H1 (cell line): ENCODE data around the gene GABRG3. TPM values are rescaled to one million over a fixed set of nuclear protein-coding genes. Genes with fewer than 3 reads are reported as not detected.

Experiments used
- CTCF ChIA-PET: fragments of 300-600 bp; sonication (Branson Sonifier 250); formaldehyde crosslinking; loops from one replicate; lab custom pipeline; 2021; ENCODE audit not compliant: partially characterized antibody; lab: Charles Lee
- POLR2A ChIA-PET: fragments of 300-600 bp; sonication (Branson Sonifier 250); formaldehyde crosslinking; loops from one replicate; lab custom pipeline; 2021; ENCODE audit warnings: inconsistent platforms; ENCODE audit not compliant: partially characterized antibody; lab: Charles Lee
- DNase-seq, 2 experiments: peaks; one replicate each; pipeline versions ENCODE4 v3.0.0 to v3.0.0-alpha.2; 2010 to 2022; ENCODE audit warnings: low spot score in 2 of 2, low read depth in 1 of 2, mixed read lengths in 1 of 2
- FAIRE-seq: peaks from 2 replicates; lab custom pipeline; 2011; peaks lifted over from hg19 to GRCh38; lab: Jason Lieb, UNC
- H2AFZ ChIP-seq: 2 replicates; pipeline ENCODE4 v1.8.1; 2012; ENCODE audit warnings: low read length, inconsistent platforms
- H2AK5ac ChIP-seq: 2 replicates; pipeline ENCODE4 v1.6.1; 2013; ENCODE audit warnings: low read depth, low read length
- H2BK120ac ChIP-seq: replicated peaks from 2 replicates; pipeline ENCODE3; 2013; ENCODE audit warnings: low read depth, low read length, inconsistent platforms
- H2BK12ac ChIP-seq: 2 replicates; pipeline ENCODE4 v1.6.1; 2013; ENCODE audit warnings: low read depth, low read length
- H2BK15ac ChIP-seq: 2 replicates; pipeline ENCODE4 v1.6.1; 2013; ENCODE audit warnings: low read length
- H2BK20ac ChIP-seq: 2 replicates; pipeline ENCODE4 v1.6.1; 2013; ENCODE audit warnings: low read length
- H2BK5ac ChIP-seq: 2 replicates; pipeline ENCODE4 v1.6.1; 2013; ENCODE audit warnings: low read depth, low read length
- H3K14ac ChIP-seq: 2 replicates; pipeline ENCODE4 v1.6.1; 2013; ENCODE audit warnings: inconsistent platforms; ENCODE audit not compliant: insufficient read length
- H3K18ac ChIP-seq: 2 replicates; pipeline ENCODE4 v1.6.1; 2013; ENCODE audit warnings: low read length; ENCODE audit errors: extremely low read depth
- H3K23ac ChIP-seq: 2 replicates; pipeline ENCODE4 v1.6.1; 2013; ENCODE audit warnings: inconsistent platforms; ENCODE audit not compliant: insufficient read length
- H3K23me2 ChIP-seq: 2 replicates; pipeline ENCODE4 v1.6.1; 2013; ENCODE audit warnings: low read depth, low read length
- H3K27ac ChIP-seq: 2 replicates; pipeline ENCODE4 v1.6.1; 2011; ENCODE audit warnings: low read depth, low read length, inconsistent platforms
- H3K27me3 ChIP-seq, 4 experiments: replicated peaks in 1 of 4; 1 replicate in 1 of 4; 2 replicates in 3 of 4; pipeline versions ENCODE4 v1.6.1 to v1.8.1; 2011 to 2013; ENCODE audit warnings: low read length in 3 of 4, mild to moderate bottlenecking in 3 of 4, inconsistent platforms in 2 of 4, mixed read lengths in 2 of 4, moderate library complexity in 1 of 4; ENCODE audit not compliant: control insufficient read depth in 3 of 4, insufficient read depth in 3 of 4; ENCODE audit errors: extremely low read depth in 1 of 4
- H3K36me3 ChIP-seq, 4 experiments: 2 replicates each; pipeline versions ENCODE4 v1.6.1 to v1.8.1; 2011 to 2013; ENCODE audit warnings: mild to moderate bottlenecking in 4 of 4, low read length in 3 of 4, moderate library complexity in 2 of 4, control low read depth in 1 of 4, inconsistent platforms in 1 of 4; ENCODE audit not compliant: insufficient read depth in 4 of 4, control insufficient read depth in 2 of 4
- H3K4ac ChIP-seq: replicated peaks from 2 replicates; pipeline ENCODE3; 2013; ENCODE audit warnings: low read length, low read depth, mixed read lengths, inconsistent platforms; ENCODE audit not compliant: insufficient read length
- H3K4me1 ChIP-seq, 4 experiments: replicated peaks in 1 of 4; 1 replicate in 1 of 4; 2 replicates in 3 of 4; pipeline versions ENCODE4 v1.6.1 to v1.8.1; 2011 to 2013; ENCODE audit warnings: low read length in 3 of 4, inconsistent platforms in 2 of 4, mixed read lengths in 1 of 4; ENCODE audit not compliant: insufficient read depth in 4 of 4, control insufficient read depth in 3 of 4
- H3K4me2 ChIP-seq, 2 experiments: 2 replicates each; pipeline versions ENCODE4 v1.6.1 to v1.8.1; 2011 to 2013; ENCODE audit warnings: low read depth in 2 of 2, low read length in 2 of 2, control low read depth in 1 of 2, inconsistent platforms in 1 of 2, mild to moderate bottlenecking in 1 of 2; ENCODE audit not compliant: insufficient read depth in 1 of 2
- H3K4me3 ChIP-seq, 4 experiments: fragments of 200-600, 300-600 bp in 1 of 4; sonication (generic), shearing (Covaris generic), sonication (Bioruptor Twin) in 1 of 4; 2 replicates each; pipeline versions ENCODE4 v1.5.1 to v1.8.1; 2011 to 2016; ENCODE audit warnings: low read length in 4 of 4, low read depth in 3 of 4, control low read depth in 2 of 4, inconsistent platforms in 2 of 4, mild to moderate bottlenecking in 2 of 4, mixed read lengths in 1 of 4, moderate library complexity in 1 of 4; ENCODE audit not compliant: insufficient read depth in 2 of 4; ENCODE audit errors: extremely low read depth in 1 of 4
- H3K56ac ChIP-seq: replicated peaks from 2 replicates; pipeline ENCODE3; 2013; ENCODE audit warnings: low read depth, mild to moderate bottlenecking, mixed read lengths, low read length, inconsistent platforms; ENCODE audit not compliant: insufficient read length
- H3K79me1 ChIP-seq: 2 replicates; pipeline ENCODE4 v1.6.1; 2013; ENCODE audit warnings: low read depth, low read length, control low read depth
- H3K79me2 ChIP-seq, 2 experiments: 2 replicates each; pipeline versions ENCODE4 v1.6.1 to v1.8.1; 2012 to 2013; ENCODE audit warnings: low read length in 2 of 2, mild to moderate bottlenecking in 2 of 2, inconsistent platforms in 1 of 2; ENCODE audit not compliant: insufficient read depth in 2 of 2, control insufficient read depth in 1 of 2
- H3K9ac ChIP-seq, 4 experiments: replicated peaks in 1 of 4; 1 replicate in 1 of 4; 2 replicates in 3 of 4; pipeline versions ENCODE4 v1.6.1 to v1.8.1; 2011 to 2013; ENCODE audit warnings: low read depth in 3 of 4, low read length in 3 of 4, control low read depth in 2 of 4, mild to moderate bottlenecking in 2 of 4, moderate library complexity in 2 of 4, inconsistent platforms in 1 of 4; ENCODE audit errors: extremely low read depth in 1 of 4
- H3K9me3 ChIP-seq, 2 experiments: 2 replicates each; pipeline versions ENCODE4 v1.6.1 to v1.8.1; 2012 to 2013; ENCODE audit warnings: mild to moderate bottlenecking in 2 of 2, moderate library complexity in 2 of 2, control low read depth in 1 of 2, inconsistent platforms in 1 of 2, low read depth in 1 of 2, low read length in 1 of 2, mixed read lengths in 1 of 2; ENCODE audit not compliant: insufficient read depth in 2 of 2
- H4K20me1 ChIP-seq, 2 experiments: replicated peaks in 1 of 2; 2 replicates each; pipeline versions ENCODE3 to v1.8.1; 2011 to 2013; ENCODE audit warnings: inconsistent platforms in 2 of 2, low read length in 2 of 2, mild to moderate bottlenecking in 1 of 2; ENCODE audit not compliant: insufficient read depth in 2 of 2, control insufficient read depth in 1 of 2
- H4K5ac ChIP-seq: 2 replicates; pipeline ENCODE4 v1.6.1; 2013; ENCODE audit warnings: low read length, low read depth, mixed read lengths, inconsistent platforms; ENCODE audit not compliant: insufficient read length
- H4K8ac ChIP-seq: 2 replicates; pipeline ENCODE4 v1.8.0; 2013; ENCODE audit warnings: mild to moderate bottlenecking, moderate library complexity, low read length, inconsistent platforms; ENCODE audit not compliant: insufficient read depth; ENCODE audit errors: extremely low read depth
- H4K91ac ChIP-seq: replicated peaks from 2 replicates; pipeline ENCODE3; 2013; ENCODE audit warnings: low read length, mixed read lengths, inconsistent platforms; ENCODE audit not compliant: insufficient read length
- GABPA ChIP-seq: IDR thresholded peaks from 2 replicates; pipeline ENCODE4 v1.6.1; 2011; ENCODE audit warnings: mild to moderate bottlenecking, low read length, moderate library complexity, borderline replicate concordance; ENCODE audit not compliant: insufficient read depth
- SIRT6 ChIP-seq: IDR thresholded peaks from one replicate; pipeline ENCODE4 v1.7.1; 2012; ENCODE audit warnings: low read length, inconsistent platforms
- SIX5 ChIP-seq: IDR thresholded peaks from 2 replicates; pipeline ENCODE4 v1.6.1; 2011; ENCODE audit warnings: mild to moderate bottlenecking, low read depth, low read length
- YY1 ChIP-seq: IDR thresholded peaks from 2 replicates; pipeline ENCODE4 v1.6.1; 2011; ENCODE audit warnings: low read depth, mild to moderate bottlenecking, low read length
- WGBS, 2 experiments: shearing (Covaris generic) in 1 of 2; methylation state at CpG; one replicate each; pipeline versions ENCODE4 v1.1.6 to v1.1.7; 2013 to 2015; ENCODE audit warnings: low lambda C conversion rate in 2 of 2, mixed read lengths in 2 of 2, inconsistent platforms in 1 of 2, low coverage in 1 of 2, missing lambda C conversion rate in 1 of 2; ENCODE audit not compliant: insufficient replicate concordance in 2 of 2, insufficient coverage in 1 of 2, insufficient read length in 1 of 2; ENCODE audit errors: extremely low coverage in 1 of 2, missing lambda C conversion rate in 1 of 2; 5-methylcytosine and 5-hydroxymethylcytosine counted together
- polyA plus RNA-seq, 7 experiments: library from polyadenylated mRNA; depleted of rRNA in 3 of 7; stranded (reverse) in 5 of 7; unstranded in 2 of 7; fragments of >200 nt in 5 of 7; fragments of 200-250 nt in 2 of 7; gene quantifications; 1 replicate in 5 of 7; 2 replicates in 1 of 7; 4 replicates in 1 of 7; pipeline versions ENCODE4 v1.2.1 to v1.2.3, GENCODE V29; 2011 to 2013; ENCODE audit warnings: missing spikeins in 2 of 7, mixed read lengths in 2 of 7
- total RNA-seq: library from RNA; stranded (reverse); fragmentation: NEBNext Ultra II Directional; extraction: Animal tissue kit (Norgen Biotek cat#: 25700); gene quantifications from 2 replicates; pipeline ENCODE4 v1.2.1, GENCODE V29; 2021
- TF ChIP-seq, protein P1 (sequence below): IDR thresholded peaks from 2 replicates; pipeline ENCODE4 v1.6.1; 2012; ENCODE audit warnings: inconsistent platforms

The GABRG3 gene
- total and polyA plus RNA-seq, 2 of the 8 experiments (the other 6 are each of a cell fraction or from before 2014, with no cell fraction given), result 0.17 to 0.80 TPM

DNA sequence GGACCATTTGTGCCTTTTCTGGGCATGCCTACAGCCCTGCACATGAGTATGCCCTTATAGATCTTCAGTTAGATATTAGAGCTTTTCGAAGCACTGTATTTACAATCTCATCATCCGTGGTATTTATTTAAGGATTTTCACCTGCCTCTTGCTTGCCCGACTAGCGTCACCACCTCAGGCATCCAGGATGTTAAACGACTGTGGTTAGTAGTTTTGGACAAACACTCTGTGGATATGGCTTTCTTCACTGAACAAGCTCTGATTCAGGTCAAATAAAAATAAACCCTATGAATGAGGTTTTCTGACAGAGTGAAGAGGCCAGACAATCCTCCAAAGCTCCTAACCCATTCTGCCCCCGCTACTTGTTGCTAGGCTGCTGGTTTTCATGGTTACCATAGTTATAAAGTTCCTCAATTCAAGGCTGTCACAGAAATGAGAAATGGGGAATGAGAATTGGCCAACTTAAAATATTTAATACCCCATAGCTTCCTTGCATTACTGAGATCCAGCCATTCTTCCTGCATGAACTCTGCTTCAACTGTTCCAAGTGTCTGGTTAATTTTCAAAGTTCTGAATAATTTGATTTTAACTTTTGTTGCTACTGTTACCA is 440.1 kb downstream of the GABRG3 start:
- no peak overlapping the region for H2AFZ ChIP-seq

More for the DNA sequence above, 440.1 kb downstream of the GABRG3 start:
- Histone ChIP-seq H3K9me3 (no peaks in the 10 kb centered on the region), H3K4ac (no peak overlapping the region), H2BK15ac (no peak overlapping the region), H3K4me2 (no peak overlapping the region), H3K27ac (no peak overlapping the region), H3K9ac (no peak overlapping the region), H4K5ac (no peak overlapping the region), H4K8ac (no peak overlapping the region), H3K4me1 (peaks cover 2 to 14% (median 8%) of the 10 kb centered on the region in 4 experiments; a peak in 6 of 7 replicates), H3K56ac (no peak overlapping the region), H2BK120ac (no peak overlapping the region), H3K18ac (no peak overlapping the region), H3K14ac (no peak overlapping the region), H3K23me2 (no peaks in the 10 kb centered on the region; the same call in 1 of the 2 replicates), H2BK5ac (no peak overlapping the region), H3K23ac (no peak overlapping the region), H2BK12ac (no peak overlapping the region), H4K20me1 (no peaks in the 10 kb centered on the region), H3K27me3 (no peaks in the 10 kb centered on the region; a peak in 1 of 7 replicates), H3K79me1 (no peaks in the 10 kb centered on the region), H2AK5ac (no peak overlapping the region), H3K4me3 (no peak overlapping the region), H3K36me3 (no peaks in the 10 kb centered on the region), H4K91ac (no peak overlapping the region), H3K79me2 (no peaks in the 10 kb centered on the region), H2BK20ac (no peak overlapping the region)
- ChIA-PET POLR2A (no interaction called here), CTCF (no interaction called here)
- 91% methylated on average over 6 of the region's 6 CpGs; no CpG with 5 or more reads in 1 of the 2 experiments for WGBS, 2 experiments
- TF ChIP-seq SIX5, result no peak
- no peak for TF ChIP-seq YY1
- TF ChIP-seq GABPA, result no peak
- TF ChIP-seq, protein P1, sequence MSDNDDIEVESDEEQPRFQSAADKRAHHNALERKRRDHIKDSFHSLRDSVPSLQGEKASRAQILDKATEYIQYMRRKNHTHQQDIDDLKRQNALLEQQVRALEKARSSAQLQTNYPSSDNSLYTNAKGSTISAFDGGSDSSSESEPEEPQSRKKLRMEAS, result no peak
- no peak for TF ChIP-seq SIRT6
- DNase-seq, result no peak
- no peak for FAIRE-seq
